H9 (cell line): ENCODE results near the gene WSCD1. TPM values are rescaled to one million over a fixed set of nuclear protein-coding genes. Genes with fewer than 3 reads are reported as not detected.

ENCODE experiments used
- DNase-seq: peaks from one replicate; pipeline ENCODE4 v3.0.0-alpha.2; 2017
- H2AFZ ChIP-seq: one replicate; pipeline ENCODE4 v1.6.1; 2013; ENCODE audit warnings: mild to moderate bottlenecking, low read length, control low read depth, moderate library complexity
- H2AK5ac ChIP-seq: 2 replicates; pipeline ENCODE4 v1.6.1; 2013; ENCODE audit warnings: low read length, control low read depth, mixed read lengths; ENCODE audit not compliant: insufficient read length
- H2BK120ac ChIP-seq: one replicate; pipeline ENCODE4 v1.6.1; 2013; ENCODE audit warnings: low read depth, mild to moderate bottlenecking, low read length, control low read depth, inconsistent platforms; ENCODE audit not compliant: poor library complexity, severe bottlenecking
- H2BK12ac ChIP-seq: 2 replicates; pipeline ENCODE4 v1.6.1; 2013; ENCODE audit warnings: low read length, control low read depth, mixed read lengths, low read depth; ENCODE audit not compliant: insufficient read length
- H2BK15ac ChIP-seq: 2 replicates; pipeline ENCODE4 v1.6.1; 2013; ENCODE audit warnings: low read depth, low read length, control low read depth
- H2BK20ac ChIP-seq: one replicate; pipeline ENCODE4 v1.6.1; 2013; ENCODE audit warnings: low read depth, mild to moderate bottlenecking, low read length, control low read depth, inconsistent platforms; ENCODE audit not compliant: poor library complexity, severe bottlenecking
- H2BK5ac ChIP-seq: 2 replicates; pipeline ENCODE4 v1.6.1; 2013; ENCODE audit warnings: low read length, control low read depth, mixed read lengths; ENCODE audit not compliant: insufficient read length
- H3K14ac ChIP-seq: 2 replicates; pipeline ENCODE4 v1.6.1; 2013; ENCODE audit warnings: low read length, control low read depth; ENCODE audit not compliant: insufficient read depth
- H3K18ac ChIP-seq: 2 replicates; pipeline ENCODE4 v1.6.1; 2013; ENCODE audit warnings: low read depth, mild to moderate bottlenecking, mixed read lengths, low read length, control low read depth; ENCODE audit not compliant: insufficient read length
- H3K23ac ChIP-seq: 2 replicates; pipeline ENCODE4 v1.6.1; 2013; ENCODE audit warnings: low read length, control low read depth, mixed read lengths, low read depth; ENCODE audit not compliant: insufficient read length
- H3K23me2 ChIP-seq: 2 replicates; pipeline ENCODE4 v1.6.1; 2013; ENCODE audit warnings: low read depth, mild to moderate bottlenecking, mixed read lengths, low read length, control low read depth; ENCODE audit not compliant: insufficient read length, poor library complexity, severe bottlenecking
- H3K27ac ChIP-seq: 2 replicates; pipeline ENCODE4 v1.5.1; 2013; ENCODE audit warnings: low read length, control low read depth, mixed read lengths, low read depth; ENCODE audit not compliant: insufficient read length
- H3K27me3 ChIP-seq: 2 replicates; pipeline ENCODE4 v1.6.1; 2013; ENCODE audit warnings: low read length, control low read depth, inconsistent platforms; ENCODE audit not compliant: insufficient read depth
- H3K4ac ChIP-seq: 2 replicates; pipeline ENCODE4 v1.6.1; 2013; ENCODE audit warnings: low read depth, mild to moderate bottlenecking, control low read depth, inconsistent platforms, low read length, moderate library complexity
- H3K4me1 ChIP-seq: 2 replicates; pipeline ENCODE4 v1.6.1; 2013; ENCODE audit warnings: low read length, control low read depth, inconsistent platforms; ENCODE audit not compliant: insufficient read depth
- H3K4me2 ChIP-seq: 2 replicates; pipeline ENCODE4 v1.6.1; 2013; ENCODE audit warnings: low read length, control low read depth, mixed read lengths; ENCODE audit not compliant: insufficient read length, insufficient read depth
- H3K56ac ChIP-seq: 2 replicates; pipeline ENCODE4 v1.6.1; 2013; ENCODE audit warnings: low read depth, mild to moderate bottlenecking, mixed read lengths, low read length, control low read depth; ENCODE audit not compliant: insufficient read length
- H3K79me1 ChIP-seq: 2 replicates; pipeline ENCODE4 v1.6.1; 2013; ENCODE audit warnings: low read depth, mild to moderate bottlenecking, moderate library complexity, low read length, control low read depth, inconsistent platforms; ENCODE audit not compliant: insufficient read depth, poor library complexity, severe bottlenecking
- H3K79me2 ChIP-seq: 2 replicates; pipeline ENCODE4 v1.6.1; 2013; ENCODE audit warnings: low read length, control low read depth, inconsistent platforms; ENCODE audit not compliant: insufficient read depth
- H3K9ac ChIP-seq: 2 replicates; pipeline ENCODE4 v1.6.1; 2013; ENCODE audit warnings: low read length, control low read depth, mixed read lengths; ENCODE audit not compliant: insufficient read length; ENCODE audit errors: extremely low read depth
- H3K9me3 ChIP-seq: one replicate; pipeline ENCODE4 v1.6.1; 2013; ENCODE audit warnings: low read depth, low read length, inconsistent platforms; ENCODE audit not compliant: control insufficient read depth
- H3T11ph ChIP-seq: one replicate; pipeline ENCODE4 v1.6.1; 2013; ENCODE audit warnings: mild to moderate bottlenecking, low read length, control low read depth, inconsistent platforms
- H4K20me1 ChIP-seq: one replicate; pipeline ENCODE4 v1.6.1; 2013; ENCODE audit not compliant: control insufficient read depth, insufficient read length, insufficient read depth
- H4K5ac ChIP-seq: 2 replicates; pipeline ENCODE4 v1.6.1; 2013; ENCODE audit warnings: low read depth, mild to moderate bottlenecking, mixed read lengths, low read length, control low read depth; ENCODE audit not compliant: insufficient read length
- H4K8ac ChIP-seq: replicated peaks from 2 replicates; pipeline ENCODE4 v1.6.1; 2013; ENCODE audit warnings: low read length, control low read depth, mixed read lengths, low read depth; ENCODE audit not compliant: insufficient read length
- H4K91ac ChIP-seq: 2 replicates; pipeline ENCODE4 v1.6.1; 2013; ENCODE audit warnings: low read depth, mild to moderate bottlenecking, moderate library complexity, mixed read lengths, low read length, control low read depth; ENCODE audit not compliant: insufficient read length
- H3K27ac Mint-ChIP-seq, 3 experiments: 2 replicates in 2 of 3; 3 replicates in 1 of 3; pipeline ENCODE4 v1.8.0; 2020 to 2021; ENCODE audit warnings: mixed read lengths in 3 of 3, mild to moderate bottlenecking in 1 of 3, moderate library complexity in 1 of 3
- H3K27me3 Mint-ChIP-seq: 2 replicates; pipeline ENCODE4 v1.8.0; 2021; ENCODE audit warnings: low read depth, mild to moderate bottlenecking, moderate library complexity, mixed read lengths
- H3K36me3 Mint-ChIP-seq, 3 experiments: 2 replicates in 2 of 3; 3 replicates in 1 of 3; pipeline ENCODE4 v1.8.0; 2020 to 2021; ENCODE audit warnings: low read depth in 3 of 3, mixed read lengths in 3 of 3; ENCODE audit not compliant: insufficient read depth in 1 of 3
- H3K4me1 Mint-ChIP-seq, 2 experiments: 2 replicates each; pipeline ENCODE4 v1.8.0; 2020; ENCODE audit warnings: mixed read lengths in 2 of 2
- H3K4me3 Mint-ChIP-seq, 2 experiments: 2 replicates in 1 of 2; 3 replicates in 1 of 2; pipeline ENCODE4 v1.8.0; 2020 to 2021; ENCODE audit warnings: mild to moderate bottlenecking in 2 of 2, mixed read lengths in 2 of 2, moderate library complexity in 1 of 2
- H3K9me3 Mint-ChIP-seq, 2 experiments: 2 replicates in 1 of 2; 3 replicates in 1 of 2; pipeline ENCODE4 v1.8.0; 2020; ENCODE audit warnings: mild to moderate bottlenecking in 2 of 2, mixed read lengths in 2 of 2, moderate library complexity in 1 of 2
- CTCF ChIP-seq: fragments of 200-600 bp; sonication (generic); conservative IDR thresholded peaks from 3 replicates; pipeline ENCODE4 v1.8.0; 2021; ENCODE audit warnings: antibody characterized with exemption, mild to moderate bottlenecking
- WGBS: extraction: QIAGEN DNeasy Blood & Tissue Kit; methylation state at CpG from one replicate; pipeline ENCODE4 v1.1.7; 2013; ENCODE audit warnings: missing lambda C conversion rate, low lambda C conversion rate, mixed read lengths; ENCODE audit not compliant: insufficient read length; ENCODE audit errors: extremely low coverage; 5-methylcytosine and 5-hydroxymethylcytosine counted together
- total RNA-seq: library from RNA; stranded (reverse); gene quantifications from 2 replicates; pipeline ENCODE4 v1.2.1, GENCODE V29; 2021

The WSCD1 gene
- total RNA-seq, 1 experiment from 2014 or later = 33.6 TPM

- H3T11ph ChIP-seq = no peak overlapping the region
- no peak overlapping the region for H4K5ac ChIP-seq
- no peak overlapping the region for H3K23ac ChIP-seq
- no peak for DNase-seq
- no peak overlapping the region for H3K56ac ChIP-seq
- 0 out of 2 replicates have a peak, but pooled peaks cover 1% of the 10 kb centered on the region for H3K27me3 Mint-ChIP-seq
- no peak overlapping the region for H2BK15ac ChIP-seq
- no peaks in the 10 kb centered on the region for H3K23me2 ChIP-seq
- no peak overlapping the region for H2BK20ac ChIP-seq
- 0 out of 7 replicates have a peak, but pooled peaks cover 0 to 4% (median 0%) of the 10 kb centered on the region in 3 experiments for H3K36me3 Mint-ChIP-seq
- no peaks in the 10 kb centered on the region for H3K4me1 ChIP-seq
- no peaks in the 10 kb centered on the region for H3K79me1 ChIP-seq
- no peak overlapping the region for H2BK120ac ChIP-seq
- no peaks in the 10 kb centered on the region for H3K79me2 ChIP-seq
- H4K8ac ChIP-seq = no peak overlapping the region
- H2BK5ac ChIP-seq = no peak overlapping the region
- H3K9me3 ChIP-seq = no peaks in the 10 kb centered on the region
- H3K4me3 Mint-ChIP-seq = no peak overlapping the region
- peaks cover 2 to 3% of the 10 kb centered on the region in 2 experiments; a peak in 2 of 5 replicates for H3K9me3 Mint-ChIP-seq
- H3K27ac ChIP-seq = no peak overlapping the region
- TF ChIP-seq CTCF = no peak
- H3K14ac ChIP-seq = no peak overlapping the region
- no CpG with 5 or more reads among the region's 12 CpGs for WGBS
- no peaks in the 10 kb centered on the region for H3K27me3 ChIP-seq
- peaks cover 16 to 17% of the 10 kb centered on the region in 2 experiments for H3K4me1 Mint-ChIP-seq
- no peak overlapping the region for H2BK12ac ChIP-seq
- H3K27ac Mint-ChIP-seq = peak overlapping the region in 1 of 3 experiments; percentile 38; a peak in 1 of 7 replicates
- H4K20me1 ChIP-seq = no peaks in the 10 kb centered on the region
- no peak overlapping the region for H3K4me2 ChIP-seq
- H3K9ac ChIP-seq = no peak overlapping the region
- no peak overlapping the region for H3K18ac ChIP-seq
- no peak overlapping the region for H2AK5ac ChIP-seq
- no peak overlapping the region for H4K91ac ChIP-seq
- H2AFZ ChIP-seq = no peak overlapping the region
- H3K4ac ChIP-seq = no peak overlapping the region
Observed at GRCh38 chr17:6027342-6028024, 42.7 kb upstream of the WSCD1 start.
